Sciatic nerve (tissue), 2 donors: ENCODE measurements around the gene PRPSAP2. TPM values are rescaled to one million over a fixed set of nuclear protein-coding genes. Genes with fewer than 3 reads are reported as not detected.

Experiments used
- ATAC-seq: fragments of 200-7000 bp; cut with Tn5 transposase; one replicate; pipeline ENCODE4 v1.9.1; 2020; ENCODE audit warnings: mild to moderate bottlenecking, moderate library complexity
- DNase-seq: peaks from one replicate; pipeline ENCODE4 v3.0.0-alpha.2; 2020; ENCODE audit warnings: low spot score
- intact Hi-C: fragments of 100-400 bp; cut with DNase I; formaldehyde crosslinking; loops from one replicate; pipeline ENCODE4 v1.14.2; 2022
- total RNA-seq: library from RNA; stranded (reverse); fragmentation: NEBNext Ultra II Directional; extraction: Animal tissue kit (Norgen Biotek cat#: 25700); gene quantifications from one replicate; pipeline ENCODE4 v1.2.1, GENCODE V29; 2021
- donor health status: DM: no; HTN: no; CAD: no.
- donor health status: DM: no; HTN: no; CAD: no.

Gene PRPSAP2
- total RNA-seq, 1 donor from 2014 or later: 45.3 TPM

GRCh38 chr17:18970582-18971480, 112.9 kb downstream of the PRPSAP2 start:
- ATAC-seq: no peak
- intact Hi-C loops: no loop called here
- DNase-seq: no peak

GRCh38 chr17:18971801-18972200, 113.9 kb downstream of the PRPSAP2 start:
- intact Hi-C loops: no loop called here
- ATAC-seq (no peak), DNase-seq (no peak)

GRCh38 chr17:18974407-18975149, 116.6 kb downstream of the PRPSAP2 start:
- no peak for ATAC-seq
- no peak for DNase-seq
- intact Hi-C loops: no loop called here

GRCh38 chr17:18975597-18975996, 117.7 kb downstream of the PRPSAP2 start:
- no peak for ATAC-seq
- intact Hi-C loops: no loop called here

GRCh38 chr17:18976201-18976600, 118.3 kb downstream of the PRPSAP2 start:
- intact Hi-C loops: no loop called here
- no peak for ATAC-seq

More at GRCh38 chr17:18975597-18975996, 117.7 kb downstream of the PRPSAP2 start:
- DNase-seq: no peak

GRCh38 chr17:18977021-18977420, 119.1 kb downstream of the PRPSAP2 start:
- no peak for DNase-seq
- intact Hi-C loops: no loop called here

More at GRCh38 chr17:18976201-18976600, 118.3 kb downstream of the PRPSAP2 start:
- DNase-seq: no peak

GRCh38 chr17:18977646-18978045, 119.7 kb downstream of the PRPSAP2 start:
- no peak for DNase-seq
- no peak for ATAC-seq
- intact Hi-C loops: no loop called here

More at GRCh38 chr17:18977021-18977420, 119.1 kb downstream of the PRPSAP2 start:
- no peak for ATAC-seq

GRCh38 chr17:18978050-18978449, 120.1 kb downstream of the PRPSAP2 start:
- DNase-seq: no peak
- peak; percentile 19 for ATAC-seq
- intact Hi-C loops: no loop called here

GRCh38 chr17:18978655-18979054, 120.7 kb downstream of the PRPSAP2 start:
- DNase-seq (no peak), ATAC-seq (no peak)
- intact Hi-C loops: no loop called here

Other genes starting within 250 kb of the PRPSAP2 start
- not detected for gene TBC1D28, start 213.7 kb upstream of the PRPSAP2 start, total RNA-seq
- gene FOXO3B, start 175.8 kb upstream of the PRPSAP2 start, total RNA-seq: 5.3 TPM
- gene FBXW10, start 114.1 kb upstream of the PRPSAP2 start, total RNA-seq: not detected
- 35.3 TPM for gene TVP23B, start 76.9 kb upstream of the PRPSAP2 start, total RNA-seq
- gene SLC5A10, start 94.0 kb downstream of the PRPSAP2 start, total RNA-seq: not detected
- 1.8 TPM for gene FAM83G, start 146.6 kb downstream of the PRPSAP2 start, total RNA-seq
- 6.2 TPM for gene GRAP, start 188.8 kb downstream of the PRPSAP2 start, total RNA-seq